CD14-positive monocyte (primary cell): ENCODE results near the gene ADCY2. TPM values are rescaled to one million over a fixed set of nuclear protein-coding genes. Genes with fewer than 3 reads are reported as not detected.

Source experiments
- DNase-seq, 3 donors: peaks; one replicate each; pipeline ENCODE4 v3.0.0-alpha.2; 2011 to 2022
- H2AFZ ChIP-seq: 2 replicates; pipeline ENCODE4 v1.6.0; 2012; ENCODE audit warnings: mild to moderate bottlenecking, low read depth, low read length, inconsistent platforms; ENCODE audit not compliant: insufficient read depth, poor library complexity, severe bottlenecking
- H3K27ac ChIP-seq, 2 donors: 1 replicate in 1 of 2; 2 replicates in 1 of 2; pipeline ENCODE4 v1.5.1; 2012 to 2013; ENCODE audit warnings: low read length in 2 of 2, control low read depth in 1 of 2, inconsistent platforms in 1 of 2, low read depth in 1 of 2, mild to moderate bottlenecking in 1 of 2
- H3K27me3 ChIP-seq, 2 donors: one replicate each; pipeline versions ENCODE4 v1.6.0 to v1.6.1; 2011 to 2013; ENCODE audit warnings: low read length in 2 of 2; ENCODE audit not compliant: control insufficient read depth in 2 of 2, insufficient read depth in 2 of 2
- H3K36me3 ChIP-seq, 2 donors: replicated peaks in 1 of 2; 1 replicate in 1 of 2; 2 replicates in 1 of 2; pipeline versions ENCODE4 v1.5.1 to v1.6.1; 2012 to 2013; ENCODE audit warnings: low read length in 2 of 2, control low read depth in 1 of 2, inconsistent platforms in 1 of 2, mild to moderate bottlenecking in 1 of 2; ENCODE audit not compliant: insufficient read depth in 2 of 2, control insufficient read depth in 1 of 2
- H3K4me1 ChIP-seq, 2 donors: 1 replicate in 1 of 2; 2 replicates in 1 of 2; pipeline versions ENCODE4 v1.5.1 to v1.6.1; 2012 to 2013; ENCODE audit warnings: low read length in 2 of 2, control low read depth in 1 of 2, inconsistent platforms in 1 of 2, mild to moderate bottlenecking in 1 of 2, moderate library complexity in 1 of 2; ENCODE audit not compliant: insufficient read depth in 2 of 2, control insufficient read depth in 1 of 2
- H3K4me2 ChIP-seq: replicated peaks from 2 replicates; pipeline ENCODE3; 2012; ENCODE audit warnings: low read length, moderate library complexity, mild to moderate bottlenecking; ENCODE audit not compliant: poor library complexity, severe bottlenecking; ENCODE audit errors: extremely low read depth
- H3K4me3 ChIP-seq, 3 experiments: fragments of 200-600 bp in 1 of 3; sonication (generic) in 1 of 3; replicated peaks in 1 of 3; 1 replicate in 2 of 3; 2 replicates in 1 of 3; pipeline ENCODE4 v1.5.1; 2011 to 2013; ENCODE audit warnings: low read length in 3 of 3, mild to moderate bottlenecking in 3 of 3, control low read depth in 2 of 3, low read depth in 2 of 3, inconsistent platforms in 1 of 3, moderate library complexity in 1 of 3
- H3K79me2 ChIP-seq: 2 replicates; pipeline ENCODE4 v1.6.0; 2012; ENCODE audit warnings: mild to moderate bottlenecking, control low read depth, inconsistent platforms, low read length, moderate library complexity; ENCODE audit not compliant: insufficient read depth
- H3K9ac ChIP-seq: 2 replicates; pipeline ENCODE4 v1.6.0; 2017; ENCODE audit warnings: low read length, mild to moderate bottlenecking; ENCODE audit not compliant: insufficient read depth, poor library complexity, severe bottlenecking
- H3K9me3 ChIP-seq, 2 donors: replicated peaks in 1 of 2; 1 replicate in 1 of 2; 2 replicates in 1 of 2; pipeline versions ENCODE4 v1.5.1 to v1.6.1; 2012 to 2013; ENCODE audit warnings: low read length in 2 of 2, control low read depth in 1 of 2; ENCODE audit not compliant: control insufficient read depth in 1 of 2, insufficient read depth in 1 of 2
- H4K20me1 ChIP-seq: 2 replicates; pipeline ENCODE4 v1.6.0; 2012; ENCODE audit warnings: mild to moderate bottlenecking, low read length, control low read depth, moderate library complexity; ENCODE audit not compliant: insufficient read depth
- H3K27ac Mint-ChIP-seq, 7 donors: one replicate each; pipeline ENCODE4 v1.8.0; 2020; ENCODE audit warnings: mild to moderate bottlenecking in 7 of 7, mixed read lengths in 7 of 7, moderate library complexity in 6 of 7, inconsistent platforms in 2 of 7
- H3K27me3 Mint-ChIP-seq, 3 donors: one replicate each; pipeline ENCODE4 v1.8.0; 2021 to 2022; ENCODE audit warnings: low read depth in 3 of 3, mild to moderate bottlenecking in 3 of 3, mixed read lengths in 3 of 3, moderate library complexity in 3 of 3, inconsistent platforms in 1 of 3
- H3K36me3 Mint-ChIP-seq, 2 donors: one replicate each; pipeline ENCODE4 v1.8.0; 2020; ENCODE audit warnings: mixed read lengths in 2 of 2, inconsistent platforms in 1 of 2, mild to moderate bottlenecking in 1 of 2
- H3K4me1 Mint-ChIP-seq: one replicate; pipeline ENCODE4 v1.8.0; 2020; ENCODE audit warnings: mild to moderate bottlenecking, mixed read lengths
- H3K4me3 Mint-ChIP-seq, 2 donors: one replicate each; pipeline ENCODE4 v1.8.0; 2020; ENCODE audit warnings: mild to moderate bottlenecking in 2 of 2, mixed read lengths in 2 of 2, moderate library complexity in 1 of 2
- H3K9me3 Mint-ChIP-seq, 7 donors: one replicate each; pipeline ENCODE4 v1.8.0; 2020 to 2022; ENCODE audit warnings: mixed read lengths in 7 of 7, mild to moderate bottlenecking in 6 of 7, moderate library complexity in 6 of 7, inconsistent platforms in 2 of 7
- CTCF ChIP-seq: fragments of 200-600 bp; IDR thresholded peaks from one replicate; pipeline ENCODE4 v1.8.0; 2022; ENCODE audit warnings: antibody characterized with exemption, mild to moderate bottlenecking
- WGBS: methylation state at CpG from one replicate; pipeline ENCODE4 v1.1.5; 2013; ENCODE audit warnings: missing lambda C conversion rate; ENCODE audit not compliant: insufficient coverage; 5-methylcytosine and 5-hydroxymethylcytosine counted together
- intact Hi-C, 2 donors: fragments of 100-400 bp; cut with micrococcal nuclease; formaldehyde crosslinking; loops; one replicate each; pipeline versions ENCODE4 v1.15.0 to v1.15.1; 2023
- polyA plus RNA-seq, 3 donors: library from polyadenylated mRNA; depleted of rRNA in 1 of 3; unstranded in 2 of 3; stranded (reverse) in 1 of 3; fragments of 300-500 nt in 2 of 3; fragments of >200 nt in 1 of 3; fragmentation: Illumina TruSeq in 2 of 3; gene quantifications; 1 replicate in 2 of 3; 2 replicates in 1 of 3; pipeline ENCODE4 v1.2.3, GENCODE V29; 2012 to 2021

The ADCY2 gene
- polyA plus RNA-seq, 3 donors, result not detected

GRCh38 chr5:7844901-7845300, 449.0 kb downstream of the ADCY2 start:
- Histone ChIP-seq H3K4me3 (no peak overlapping the region), H3K27ac (no peak overlapping the region), H3K79me2 (no peaks in the 10 kb centered on the region), H2AFZ (no peak overlapping the region), H4K20me1 (no peaks in the 10 kb centered on the region), H3K4me1 (peaks cover 2 to 3% of the 10 kb centered on the region in 2 donors), H3K27me3 (peaks cover 31 to 41% of the 10 kb centered on the region in 2 donors), H3K9ac (no peak overlapping the region), H3K36me3 (no peaks in the 10 kb centered on the region), H3K9me3 (no peaks in the 10 kb centered on the region), H3K4me2 (no peak overlapping the region)
- Mint-ChIP-seq H3K36me3 (no peaks in the 10 kb centered on the region), H3K4me1 (peaks cover 3% of the 10 kb centered on the region), H3K27me3 (peaks cover 23 to 51% (median 42%) of the 10 kb centered on the region in 3 donors), H3K27ac (no peak overlapping the region), H3K9me3 (peaks cover 0 to 13% (median 8%) of the 10 kb centered on the region in 7 donors), H3K4me3 (no peak overlapping the region)
- intact Hi-C loops, result no loop called here
- no peak for TF ChIP-seq CTCF
- no peak for DNase-seq

GRCh38 chr5:7845557-7845956, 449.6 kb downstream of the ADCY2 start:
- intact Hi-C loops, result no loop called here
- peaks cover 28 to 53% (median 47%) of the 10 kb centered on the region in 3 donors for H3K27me3 Mint-ChIP-seq
- H3K36me3 ChIP-seq, result no peaks in the 10 kb centered on the region
- 95% methylated on average over 6 of the region's 7 CpGs for WGBS
- H3K9ac ChIP-seq, result no peak overlapping the region
- no peak overlapping the region for H2AFZ ChIP-seq
- H3K27ac ChIP-seq, result no peak overlapping the region
- no peak for DNase-seq
- H3K79me2 ChIP-seq, result no peaks in the 10 kb centered on the region
- no peaks in the 10 kb centered on the region for H3K9me3 ChIP-seq
- peaks cover 34 to 46% of the 10 kb centered on the region in 2 donors for H3K27me3 ChIP-seq
- no peak overlapping the region for H3K27ac Mint-ChIP-seq
- TF ChIP-seq CTCF, result no peak
- no peaks in the 10 kb centered on the region for H3K36me3 Mint-ChIP-seq
- no peak overlapping the region for H3K4me3 Mint-ChIP-seq
- peaks cover 0 to 14% (median 9%) of the 10 kb centered on the region in 7 donors for H3K9me3 Mint-ChIP-seq
- H3K4me2 ChIP-seq, result no peak overlapping the region
- H3K4me1 Mint-ChIP-seq, result peaks cover 5% of the 10 kb centered on the region
- peaks cover 4 to 7% of the 10 kb centered on the region in 2 donors for H3K4me1 ChIP-seq
- no peak overlapping the region for H3K4me3 ChIP-seq
- no peaks in the 10 kb centered on the region for H4K20me1 ChIP-seq
